IMR-90 (cell line): Measurements from ENCODE around the gene ATP1B1. TPM values are rescaled to one million over a fixed set of nuclear protein-coding genes. Genes with fewer than 3 reads are reported as not detected.

Source experiments
- ATAC-seq: fragments of 200-7000 bp; cut with Tn5 transposase; 2 replicates; pipeline ENCODE4 v1.9.1; 2020; ENCODE audit warnings: low read depth, mild to moderate bottlenecking, moderate library complexity
- BruUV-seq: library from RNA; stranded (reverse); fragments of 400-500 nt; replicated peaks from 2 replicates; lab custom pipeline; 2021; lab: Mats Ljungman, UMichigan
- CTCF ChIA-PET: fragments of 300-600 bp; formaldehyde crosslinking; extraction: SDS; loops from one replicate; lab custom pipeline; 2021; ENCODE audit warnings: antibody characterized with exemption; lab: Yijun Ruan, JAX
- POLR2A ChIA-PET: fragments of 300-600 bp; sonication (Branson Sonifier 250); formaldehyde crosslinking; loops from one replicate; lab custom pipeline; 2022; ENCODE audit warnings: antibody characterized with exemption; ENCODE audit not compliant: unreplicated experiment; lab: Charles Lee
- DNase-seq: peaks from one replicate; pipeline ENCODE4 v3.0.0; 2013
- H2AFZ ChIP-seq: replicated peaks from 2 replicates; pipeline ENCODE3; 2013; ENCODE audit warnings: low read length, mild to moderate bottlenecking; ENCODE audit not compliant: poor library complexity
- H2AK5ac ChIP-seq: 2 replicates; pipeline ENCODE4 v1.6.1; 2013; ENCODE audit warnings: low read depth, low read length, inconsistent platforms
- H2AK9ac ChIP-seq: replicated peaks from 2 replicates; pipeline ENCODE3; 2013; ENCODE audit warnings: mild to moderate bottlenecking, low read depth, low read length, moderate library complexity; ENCODE audit not compliant: poor library complexity
- H2BK120ac ChIP-seq: 2 replicates; pipeline ENCODE4 v1.6.1; 2013; ENCODE audit warnings: low read depth, low read length, inconsistent platforms
- H2BK15ac ChIP-seq: 3 replicates; pipeline ENCODE4 v1.6.1; 2013; ENCODE audit warnings: low read depth, low read length, inconsistent platforms
- H2BK20ac ChIP-seq: 2 replicates; pipeline ENCODE4 v1.6.1; 2013; ENCODE audit warnings: low read depth, mild to moderate bottlenecking, inconsistent platforms, low read length, moderate library complexity
- H2BK5ac ChIP-seq: 2 replicates; pipeline ENCODE4 v1.6.1; 2013; ENCODE audit warnings: mild to moderate bottlenecking, low read depth, low read length, inconsistent platforms; ENCODE audit not compliant: poor library complexity, severe bottlenecking
- H3K14ac ChIP-seq: replicated peaks from 2 replicates; pipeline ENCODE4 v1.6.1; 2013; ENCODE audit warnings: low read depth, low read length, inconsistent platforms
- H3K18ac ChIP-seq: 2 replicates; pipeline ENCODE4 v1.6.1; 2013; ENCODE audit warnings: low read depth, low read length, control low read depth
- H3K23ac ChIP-seq: 2 replicates; pipeline ENCODE4 v1.6.1; 2013; ENCODE audit warnings: low read depth, low read length, inconsistent platforms
- H3K27ac ChIP-seq: 2 replicates; pipeline ENCODE4 v1.5.1; 2013; ENCODE audit warnings: mild to moderate bottlenecking, control low read depth, low read length; ENCODE audit not compliant: insufficient read depth
- H3K27me3 ChIP-seq: 2 replicates; pipeline ENCODE4 v1.6.1; 2013; ENCODE audit warnings: low read length; ENCODE audit not compliant: control insufficient read depth, insufficient read depth
- H3K36me3 ChIP-seq: 2 replicates; pipeline ENCODE4 v1.6.1; 2013; ENCODE audit warnings: low read length, mixed read lengths; ENCODE audit not compliant: control insufficient read depth, insufficient read depth
- H3K4ac ChIP-seq: 2 replicates; pipeline ENCODE4 v1.6.1; 2013; ENCODE audit warnings: low read depth, low read length, inconsistent platforms
- H3K4me1 ChIP-seq: 2 replicates; pipeline ENCODE4 v1.6.1; 2013; ENCODE audit warnings: low read length, mixed read lengths; ENCODE audit not compliant: control insufficient read depth, insufficient read depth
- H3K4me2 ChIP-seq: 2 replicates; pipeline ENCODE4 v1.6.1; 2013; ENCODE audit warnings: low read depth, mild to moderate bottlenecking, control low read depth, low read length, moderate library complexity
- H3K4me3 ChIP-seq: 2 replicates; pipeline ENCODE4 v1.5.1; 2013; ENCODE audit warnings: low read depth, mild to moderate bottlenecking, control low read depth, low read length, moderate library complexity; ENCODE audit not compliant: insufficient read depth
- H3K56ac ChIP-seq: 2 replicates; pipeline ENCODE4 v1.6.1; 2013; ENCODE audit warnings: low read length, inconsistent platforms; ENCODE audit not compliant: insufficient read depth; ENCODE audit errors: extremely low read depth
- H3K79me1 ChIP-seq, 2 experiments: 2 replicates each; pipeline ENCODE4 v1.6.1; 2013; ENCODE audit warnings: low read length in 2 of 2, inconsistent platforms in 1 of 2, low read depth in 1 of 2
- H3K9ac ChIP-seq: 2 replicates; pipeline ENCODE4 v1.6.1; 2013; ENCODE audit warnings: low read depth, low read length, control low read depth
- H3K9me1 ChIP-seq: 2 replicates; pipeline ENCODE4 v1.6.1; 2013; ENCODE audit warnings: low read length, inconsistent platforms; ENCODE audit not compliant: insufficient read depth
- H3K9me3 ChIP-seq: 2 replicates; pipeline ENCODE4 v1.6.1; 2013; ENCODE audit warnings: low read length; ENCODE audit not compliant: control insufficient read depth, insufficient read depth
- H4K20me1 ChIP-seq: 2 replicates; pipeline ENCODE4 v1.6.1; 2013; ENCODE audit warnings: low read length, inconsistent platforms; ENCODE audit not compliant: insufficient read depth
- H4K5ac ChIP-seq: 2 replicates; pipeline ENCODE4 v1.6.1; 2013; ENCODE audit warnings: mild to moderate bottlenecking, low read depth, low read length, control low read depth
- H4K8ac ChIP-seq, 2 experiments: 2 replicates each; pipeline ENCODE4 v1.6.1; 2013; ENCODE audit warnings: low read depth in 2 of 2, low read length in 2 of 2, control low read depth in 1 of 2, inconsistent platforms in 1 of 2
- H4K91ac ChIP-seq: 2 replicates; pipeline ENCODE4 v1.6.1; 2013; ENCODE audit warnings: low read depth, low read length, inconsistent platforms; ENCODE audit not compliant: insufficient read depth
- BHLHE40 ChIP-seq: fragments of 150-350 bp; IDR thresholded peaks from 2 replicates; pipeline ENCODE4 v1.6.1; 2016; ENCODE audit warnings: mild to moderate bottlenecking, low read depth, low read length
- CEBPB ChIP-seq: IDR thresholded peaks from 2 replicates; pipeline ENCODE4 v1.6.1; 2012; ENCODE audit warnings: low read depth, low read length, improper control_type of control experiment
- CHD1 ChIP-seq: IDR thresholded peaks from 2 replicates; pipeline ENCODE4 v1.6.1; 2012; ENCODE audit warnings: low read depth, low read length, improper control_type of control experiment
- CTCF ChIP-seq: conservative IDR thresholded peaks from 2 replicates; pipeline ENCODE4 v1.5.1; 2012; ENCODE audit warnings: mild to moderate bottlenecking, low read depth, low read length, improper control_type of control experiment
- ELK1 ChIP-seq: fragments of 150-350 bp; IDR thresholded peaks from 2 replicates; pipeline ENCODE4 v1.6.1; 2016; ENCODE audit warnings: low read depth, mild to moderate bottlenecking, low read length, moderate library complexity, borderline replicate concordance
- FOS ChIP-seq: fragments of 150-350 bp; IDR thresholded peaks from 2 replicates; pipeline ENCODE4 v1.6.1; 2016; ENCODE audit warnings: low read depth, low read length
- MAFK ChIP-seq: IDR thresholded peaks from 2 replicates; pipeline ENCODE4 v1.6.1; 2012; ENCODE audit warnings: low read depth, low read length, improper control_type of control experiment
- MAZ ChIP-seq: IDR thresholded peaks from 2 replicates; pipeline ENCODE4 v1.6.1; 2012; ENCODE audit warnings: low read depth, mild to moderate bottlenecking, low read length, improper control_type of control experiment, moderate library complexity, borderline replicate concordance
- MXI1 ChIP-seq: IDR thresholded peaks from 2 replicates; pipeline ENCODE4 v1.6.1; 2012; ENCODE audit warnings: low read depth, mild to moderate bottlenecking, low read length, moderate library complexity, borderline replicate concordance
- NFE2L2 ChIP-seq: fragments of 150-350 bp; IDR thresholded peaks from 2 replicates; pipeline ENCODE4 v1.6.1; 2016; ENCODE audit warnings: low read depth, mild to moderate bottlenecking, low read length
- POLR2A ChIP-seq: IDR thresholded peaks from 2 replicates; pipeline ENCODE4 v1.6.1; 2012; ENCODE audit warnings: mild to moderate bottlenecking, low read depth, low read length
- RAD21 ChIP-seq: IDR thresholded peaks from 2 replicates; pipeline ENCODE4 v1.6.1; 2012; ENCODE audit warnings: low read length, improper control_type of control experiment
- RCOR1 ChIP-seq: IDR thresholded peaks from 2 replicates; pipeline ENCODE4 v1.6.1; 2012; ENCODE audit warnings: mild to moderate bottlenecking, low read length, improper control_type of control experiment; ENCODE audit not compliant: insufficient replicate concordance
- RFX5 ChIP-seq: IDR thresholded peaks from 2 replicates; pipeline ENCODE4 v1.8.0; 2012; ENCODE audit warnings: low read depth, mild to moderate bottlenecking, low read length, moderate library complexity
- SMC3 ChIP-seq: fragments of 150-350 bp; IDR thresholded peaks from 2 replicates; pipeline ENCODE4 v1.6.1; 2016; ENCODE audit warnings: low read depth, mild to moderate bottlenecking, antibody characterized with exemption, low read length, moderate library complexity
- USF2 ChIP-seq: fragments of 150-350 bp; IDR thresholded peaks from 2 replicates; pipeline ENCODE4 v1.6.1; 2017; ENCODE audit warnings: mild to moderate bottlenecking, antibody characterized with exemption, low read length, low read depth
- WGBS, 2 experiments: methylation state at CpG; one replicate each; pipeline versions ENCODE4 v1.1.5 to v1.1.7; 2013; ENCODE audit warnings: missing lambda C conversion rate in 2 of 2; ENCODE audit not compliant: insufficient read length in 1 of 2; ENCODE audit errors: extremely low coverage in 2 of 2; 5-methylcytosine and 5-hydroxymethylcytosine counted together
- dilution Hi-C: fragments of 300-500 bp; cut with HindIII; formaldehyde crosslinking; loops from one replicate; pipeline ENCODE4 v1.14.3; 2018; ENCODE audit warnings: low sequenced_read_pairs; ENCODE audit not compliant: unreplicated experiment
- in situ Hi-C: fragments of 300-500 bp; cut with MboI; formaldehyde crosslinking; loops from 3 replicates; pipeline ENCODE4 v1.14.3; 2019; ENCODE audit warnings: low sequenced_read_pairs, inconsistent platforms, mixed read lengths
- intact Hi-C: fragments of 100-400 bp; cut with micrococcal nuclease; formaldehyde crosslinking; loops from 2 replicates; pipeline ENCODE4 v1.10.0; 2022
- polyA plus RNA-seq, 3 experiments: library from polyadenylated mRNA; depleted of rRNA; stranded (reverse); fragments of >200 nt; gene quantifications; 2 replicates each; pipeline ENCODE4 v1.2.3, GENCODE V29; 2012; ENCODE audit warnings: low replicate concordance in 1 of 3
- total RNA-seq: library from RNA; depleted of rRNA; stranded (reverse); fragments of >200 nt; gene quantifications from 2 replicates; pipeline ENCODE4 v1.2.3, GENCODE V29; 2012

ATP1B1 gene
- total and polyA plus RNA-seq, 2 of the 4 experiments (the other 2 are of a cell fraction): 14.5 to 22.1 TPM

- dilution Hi-C loops: no loop called here
- Histone ChIP-seq H2BK5ac (no peak overlapping the region), H3K56ac (no peak overlapping the region), H2AFZ (peak overlapping the region; percentile 38), H3K9me1 (no peaks in the 10 kb centered on the region; the same call in 1 of the 2 replicates), H3K4me2 (no peak overlapping the region), H4K91ac (no peak overlapping the region), H3K4me3 (no peak overlapping the region), H2AK5ac (no peak overlapping the region), H2AK9ac (peak overlapping the region; percentile 10), H2BK20ac (no peak overlapping the region), H4K20me1 (no peaks in the 10 kb centered on the region), H3K9me3 (no peaks in the 10 kb centered on the region), H2BK120ac (no peak overlapping the region), H3K9ac (no peak overlapping the region), H3K4me1 (peaks cover 3% of the 10 kb centered on the region; the same call in 1 of the 2 replicates), H3K79me1 (peaks cover 6 to 7% of the 10 kb centered on the region in 2 experiments; a peak in 3 of 4 replicates), H3K36me3 (no peaks in the 10 kb centered on the region), H3K4ac (no peak overlapping the region), H3K14ac (no peak overlapping the region), H3K27ac (no peak overlapping the region), H4K8ac (no peak overlapping the region; a peak in 1 of 4 replicates), H2BK15ac (no peak overlapping the region), H3K23ac (no peak overlapping the region), H4K5ac (no peak overlapping the region), H3K18ac (no peak overlapping the region), H3K27me3 (peaks cover 7% of the 10 kb centered on the region)
- in situ Hi-C loops: loop anchor here (25.0 kb wide), 2 partner anchors 965 to 1610 kb away; partner anchors contain the start of gene GPR161
- intact Hi-C loops: no loop called here
- no TSS peak for BruUV-seq
- WGBS, 2 experiments: 0% methylated on average over 1 of the region's 4 CpGs; no CpG with 5 or more reads in 1 of the 2 experiments
- DNase-seq: peak; percentile 85
- TF ChIP-seq FOS (peak; percentile 88), RCOR1 (no peak), MAFK (no peak), RAD21 (peak; percentile 24; the same call in 1 of the 2 replicates), CHD1 (no peak), ELK1 (no peak), MAZ (peak; percentile 24; the same call in 1 of the 2 replicates), CTCF (no peak), POLR2A (no peak), RFX5 (no peak), MXI1 (0 out of 2 replicates have a peak, but pooled peaks have one; percentile 48), USF2 (no peak), CEBPB (peak; percentile 49; the same call in 1 of the 2 replicates), SMC3 (no peak), NFE2L2 (no peak), BHLHE40 (peak; percentile 73)
- ATAC-seq: peak; percentile 30
- CTCF ChIA-PET: no interaction called here
- POLR2A ChIA-PET: no interaction called here
These were observed 3.9 kb upstream of the ATP1B1 start for GRCh38 chr1:169102567-169102966.
